ENCODE results near the gene LCN6. TPM values are rescaled to one million over a fixed set of nuclear protein-coding genes. Genes with fewer than 3 reads are reported as not detected.

The LCN6 gene
- total RNA-seq, 1 donor from 2014 or later = not detected

DNA sequence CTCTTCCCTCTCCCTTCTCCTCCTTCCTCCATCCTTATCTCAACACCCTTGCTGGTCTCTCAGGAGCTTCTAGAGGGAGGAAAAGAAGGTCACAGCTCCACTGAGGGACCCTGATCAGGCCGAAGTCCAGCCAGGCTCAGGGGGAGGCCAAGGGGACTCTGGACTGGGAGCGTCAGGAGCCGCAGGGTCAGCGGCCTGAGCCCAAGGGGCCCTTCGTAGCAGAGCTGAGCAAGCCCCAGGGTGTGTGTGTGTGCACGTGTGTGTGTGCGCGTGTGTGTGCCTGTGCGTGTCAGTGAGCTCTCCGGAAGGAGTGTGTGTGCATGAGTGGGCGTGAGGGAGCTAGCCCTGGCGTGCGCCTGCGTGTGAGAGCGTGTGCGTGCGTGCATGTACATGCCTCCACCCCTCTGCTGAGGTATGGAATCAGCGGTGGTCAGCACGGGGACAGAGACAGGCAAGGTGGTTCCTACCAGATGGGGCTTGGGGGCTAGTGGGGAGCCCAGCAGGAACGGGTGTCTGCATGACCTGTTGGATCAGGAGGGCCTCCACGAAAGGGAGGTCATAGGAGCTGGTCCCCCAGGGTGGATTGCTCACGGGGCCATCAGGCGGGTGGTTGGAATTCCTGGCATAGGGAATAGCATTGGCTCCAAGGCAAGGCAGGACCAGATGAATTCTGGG lies 51.0 kb downstream of the LCN6 start:
- H3K27me3 ChIP-seq (ENCODE audit: insufficient read depth, low read length) = peaks cover 5% of the 10 kb centered on the region
- Mint-ChIP-seq H3K4me1 (ENCODE audit: low read depth, unreplicated experiment) (peaks cover 8% of the 10 kb centered on the region), H3K27ac (ENCODE audit: unreplicated experiment) (peak overlapping the region; percentile 53), H3K4me3 (ENCODE audit: unreplicated experiment) (peak overlapping the region; percentile 34), H3K27me3 (ENCODE audit: low read depth, unreplicated experiment) (peaks cover 17% of the 10 kb centered on the region), H3K36me3 (ENCODE audit: low read depth, unreplicated experiment) (no peaks in the 10 kb centered on the region), H3K9me3 (ENCODE audit: unreplicated experiment) (no peaks in the 10 kb centered on the region)
- no peak overlapping the region for H3K4me2 ChIP-seq (ENCODE audit: low read length)
- H3K4me1 ChIP-seq (ENCODE audit: insufficient read depth, low read length) = no peaks in the 10 kb centered on the region
- no peaks in the 10 kb centered on the region for H3K36me3 ChIP-seq (ENCODE audit: insufficient read depth, low read length)
- H3K4me3 ChIP-seq (ENCODE audit: insufficient read depth, low read depth, low read length) = no peak overlapping the region
- H3K9ac ChIP-seq (ENCODE audit: low read length) = no peak overlapping the region
- no peaks in the 10 kb centered on the region for H3K79me2 ChIP-seq (ENCODE audit: insufficient read depth, low read length)
- H4K20me1 ChIP-seq (ENCODE audit: insufficient read depth, low read length) = no peaks in the 10 kb centered on the region
- FAIRE-seq = no peak
- DNase-seq (ENCODE audit: low read depth) = no peak
- H3K9me3 ChIP-seq (ENCODE audit: insufficient read depth, low read depth, low read length) = no peaks in the 10 kb centered on the region
- TF ChIP-seq, protein P1, sequence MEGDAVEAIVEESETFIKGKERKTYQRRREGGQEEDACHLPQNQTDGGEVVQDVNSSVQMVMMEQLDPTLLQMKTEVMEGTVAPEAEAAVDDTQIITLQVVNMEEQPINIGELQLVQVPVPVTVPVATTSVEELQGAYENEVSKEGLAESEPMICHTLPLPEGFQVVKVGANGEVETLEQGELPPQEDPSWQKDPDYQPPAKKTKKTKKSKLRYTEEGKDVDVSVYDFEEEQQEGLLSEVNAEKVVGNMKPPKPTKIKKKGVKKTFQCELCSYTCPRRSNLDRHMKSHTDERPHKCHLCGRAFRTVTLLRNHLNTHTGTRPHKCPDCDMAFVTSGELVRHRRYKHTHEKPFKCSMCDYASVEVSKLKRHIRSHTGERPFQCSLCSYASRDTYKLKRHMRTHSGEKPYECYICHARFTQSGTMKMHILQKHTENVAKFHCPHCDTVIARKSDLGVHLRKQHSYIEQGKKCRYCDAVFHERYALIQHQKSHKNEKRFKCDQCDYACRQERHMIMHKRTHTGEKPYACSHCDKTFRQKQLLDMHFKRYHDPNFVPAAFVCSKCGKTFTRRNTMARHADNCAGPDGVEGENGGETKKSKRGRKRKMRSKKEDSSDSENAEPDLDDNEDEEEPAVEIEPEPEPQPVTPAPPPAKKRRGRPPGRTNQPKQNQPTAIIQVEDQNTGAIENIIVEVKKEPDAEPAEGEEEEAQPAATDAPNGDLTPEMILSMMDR (IDR thresholded peaks at IDR 0.05; ENCODE audit: insufficient read depth, low read depth, low read length) = no peak
- TF ChIP-seq EZH2 (IDR thresholded peaks at IDR 0.05; ENCODE audit: insufficient read depth, low read length) = no peak
- no peak overlapping the region for H2AFZ ChIP-seq (ENCODE audit: low read depth, low read length)
- no peak overlapping the region for H3K27ac ChIP-seq (ENCODE audit: low read depth, low read length)

DNA sequence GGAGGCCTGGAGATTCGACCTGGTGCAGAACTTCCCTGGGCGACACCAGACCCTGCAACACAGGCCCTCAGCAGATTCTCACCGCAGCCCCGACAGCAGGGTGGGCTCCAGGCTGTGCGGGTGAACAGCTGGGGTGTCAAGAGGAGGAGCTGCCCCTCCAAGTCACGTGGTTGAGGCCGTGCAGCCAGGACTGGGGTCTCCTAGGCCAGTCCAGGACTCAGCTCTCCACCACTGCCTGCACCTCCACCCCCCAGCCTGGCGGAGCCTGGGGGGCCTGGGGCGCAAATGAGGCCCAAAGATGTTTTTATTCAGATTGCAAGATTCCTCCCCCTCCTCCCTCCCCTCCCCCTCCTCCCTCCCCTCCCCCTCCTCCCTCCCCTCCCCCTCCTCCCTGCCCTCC lies 51.8 kb downstream of the LCN6 start:
- no peaks in the 10 kb centered on the region for H3K9me3 ChIP-seq (ENCODE audit: insufficient read depth, low read depth, low read length)
- H4K20me1 ChIP-seq (ENCODE audit: insufficient read depth, low read length) = no peaks in the 10 kb centered on the region
- Mint-ChIP-seq H3K4me1 (ENCODE audit: low read depth, unreplicated experiment) (peaks cover 8% of the 10 kb centered on the region), H3K4me3 (ENCODE audit: unreplicated experiment) (no peak overlapping the region), H3K27me3 (ENCODE audit: low read depth, unreplicated experiment) (peaks cover 15% of the 10 kb centered on the region), H3K9me3 (ENCODE audit: unreplicated experiment) (no peaks in the 10 kb centered on the region), H3K27ac (ENCODE audit: unreplicated experiment) (no peak overlapping the region), H3K36me3 (ENCODE audit: low read depth, unreplicated experiment) (no peaks in the 10 kb centered on the region)
- H3K4me3 ChIP-seq (ENCODE audit: insufficient read depth, low read depth, low read length) = no peak overlapping the region
- no peak overlapping the region for H2AFZ ChIP-seq (ENCODE audit: low read depth, low read length)
- H3K27me3 ChIP-seq (ENCODE audit: insufficient read depth, low read length) = peaks cover 3% of the 10 kb centered on the region
- no peaks in the 10 kb centered on the region for H3K4me1 ChIP-seq (ENCODE audit: insufficient read depth, low read length)
- no peak overlapping the region for H3K4me2 ChIP-seq (ENCODE audit: low read length)
- H3K27ac ChIP-seq (ENCODE audit: low read depth, low read length) = no peak overlapping the region
- no peaks in the 10 kb centered on the region for H3K36me3 ChIP-seq (ENCODE audit: insufficient read depth, low read length)
- H3K79me2 ChIP-seq (ENCODE audit: insufficient read depth, low read length) = no peaks in the 10 kb centered on the region
- H3K9ac ChIP-seq (ENCODE audit: low read length) = no peak overlapping the region
- TF ChIP-seq, protein P1 (IDR thresholded peaks at IDR 0.05; ENCODE audit: insufficient read depth, low read depth, low read length) = no peak
- TF ChIP-seq EZH2 (IDR thresholded peaks at IDR 0.05; ENCODE audit: insufficient read depth, low read length) = no peak
- DNase-seq (ENCODE audit: low read depth) = no peak
- FAIRE-seq = no peak

DNA sequence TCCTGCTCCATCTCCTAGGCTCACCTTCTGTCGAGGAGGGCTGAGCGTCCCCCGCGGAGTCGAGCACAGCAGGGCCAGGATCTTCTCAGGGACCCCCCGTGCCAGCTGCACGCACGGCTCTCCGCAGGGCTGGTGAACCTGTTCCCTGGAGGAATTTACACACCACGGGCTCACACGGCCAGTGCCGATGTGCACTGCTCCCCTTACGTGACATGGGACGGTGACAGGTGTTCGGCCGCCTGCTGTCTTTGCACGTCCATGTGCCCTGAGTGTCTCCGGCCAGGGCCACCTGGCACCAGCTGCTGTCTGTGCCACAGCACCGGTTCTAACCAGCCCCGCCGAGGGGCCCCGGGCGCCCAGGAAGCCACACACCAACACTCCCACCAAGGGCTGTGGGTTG lies 52.4 kb downstream of the LCN6 start:
- FAIRE-seq (no peak), DNase-seq (ENCODE audit: low read depth) (no peak)
- Histone ChIP-seq H3K4me3 (ENCODE audit: insufficient read depth, low read depth, low read length) (no peak overlapping the region), H3K36me3 (ENCODE audit: insufficient read depth, low read length) (no peaks in the 10 kb centered on the region), H3K27me3 (ENCODE audit: insufficient read depth, low read length) (peaks cover 2% of the 10 kb centered on the region), H3K9me3 (ENCODE audit: insufficient read depth, low read depth, low read length) (no peaks in the 10 kb centered on the region), H3K4me2 (ENCODE audit: low read length) (no peak overlapping the region), H3K9ac (ENCODE audit: low read length) (no peak overlapping the region), H2AFZ (ENCODE audit: low read depth, low read length) (no peak overlapping the region), H3K79me2 (ENCODE audit: insufficient read depth, low read length) (no peaks in the 10 kb centered on the region), H3K27ac (ENCODE audit: low read depth, low read length) (no peak overlapping the region), H4K20me1 (ENCODE audit: insufficient read depth, low read length) (no peaks in the 10 kb centered on the region), H3K4me1 (ENCODE audit: insufficient read depth, low read length) (no peaks in the 10 kb centered on the region)
- no peak overlapping the region for H3K4me3 Mint-ChIP-seq (ENCODE audit: unreplicated experiment)
- no peaks in the 10 kb centered on the region for H3K9me3 Mint-ChIP-seq (ENCODE audit: unreplicated experiment)
- peaks cover 8% of the 10 kb centered on the region for H3K4me1 Mint-ChIP-seq (ENCODE audit: low read depth, unreplicated experiment)
- H3K27me3 Mint-ChIP-seq (ENCODE audit: low read depth, unreplicated experiment) = peaks cover 18% of the 10 kb centered on the region
- H3K36me3 Mint-ChIP-seq (ENCODE audit: low read depth, unreplicated experiment) = no peaks in the 10 kb centered on the region
- TF ChIP-seq EZH2 (IDR thresholded peaks at IDR 0.05; ENCODE audit: insufficient read depth, low read length) = no peak
- no peak overlapping the region for H3K27ac Mint-ChIP-seq (ENCODE audit: unreplicated experiment)

All from astrocyte (in vitro differentiated cells and primary cell).